Cardiac fibroblast (primary cell): Measurements from ENCODE around the gene CFD.

ENCODE experiments used
- DNase-seq, 2 donors: peaks; one replicate each; pipeline versions ENCODE4 v3.0.0 to v3.0.0-alpha.2; 2010; ENCODE audit warnings: low read depth in 2 of 2
- H3K4me3 ChIP-seq, 2 donors: replicated peaks in 1 of 2; 1 replicate in 1 of 2; 2 replicates in 1 of 2; pipeline ENCODE4 v1.5.1; 2011; ENCODE audit warnings: low read depth in 2 of 2, low read length in 2 of 2, mild to moderate bottlenecking in 2 of 2, moderate library complexity in 1 of 2
- CTCF ChIP-seq: IDR thresholded peaks from one replicate; pipeline ENCODE4 v1.5.1; 2011; ENCODE audit warnings: low read depth, mild to moderate bottlenecking, low read length, inconsistent platforms

Gene CFD

GRCh38 chr19:821231-821824, 38.1 kb upstream of the CFD start:
- H3K4me3 ChIP-seq = peak overlapping the region; percentile 26 to 27
- no peak for DNase-seq
- no peak for TF ChIP-seq CTCF

- peak within 1 kb of the TSS; percentile 26 to 27 for H3K4me3 ChIP-seq
- DNase-seq = no peak
- TF ChIP-seq CTCF = no peak
Measured at GRCh38 chr19:821825-822503, 37.5 kb upstream of the CFD start, which contains the start of gene PLPPR3. PLPPR3 (minus strand) TSS chr19:821955; CDS start chr19:821559, 396 bp downstream.

- H3K4me3 ChIP-seq = no peak overlapping the region
- no peak for TF ChIP-seq CTCF
Measured at GRCh38 chr19:823565-824121, 35.8 kb upstream of the CFD start.

GRCh38 chr19:824885-825284, 34.6 kb upstream of the CFD start:
- TF ChIP-seq CTCF = no peak
- no peak overlapping the region for H3K4me3 ChIP-seq
- DNase-seq = no peak

More at GRCh38 chr19:823565-824121, 35.8 kb upstream of the CFD start:
- DNase-seq = no peak

- TF ChIP-seq CTCF = no peak
- no peak for DNase-seq
- H3K4me3 ChIP-seq = no peak overlapping the region
Measured at GRCh38 chr19:825897-826644, 33.4 kb upstream of the CFD start.

GRCh38 chr19:827314-827709, 32.2 kb upstream of the CFD start:
- no peak for TF ChIP-seq CTCF
- H3K4me3 ChIP-seq = no peak overlapping the region
- DNase-seq = no peak
